ENCODE results near the gene TNFRSF4.

TNFRSF4 gene

GRCh38 chr1:1175221-1176062, 38.5 kb downstream of the TNFRSF4 start:
- no peak for TF ChIP-seq CTCF (IDR thresholded peaks at IDR 0.05; ENCODE audit: low read depth, low read length, missing control alignments)
- DNase-seq (ENCODE audit: extremely low read depth, low read depth): no peak

DNA sequence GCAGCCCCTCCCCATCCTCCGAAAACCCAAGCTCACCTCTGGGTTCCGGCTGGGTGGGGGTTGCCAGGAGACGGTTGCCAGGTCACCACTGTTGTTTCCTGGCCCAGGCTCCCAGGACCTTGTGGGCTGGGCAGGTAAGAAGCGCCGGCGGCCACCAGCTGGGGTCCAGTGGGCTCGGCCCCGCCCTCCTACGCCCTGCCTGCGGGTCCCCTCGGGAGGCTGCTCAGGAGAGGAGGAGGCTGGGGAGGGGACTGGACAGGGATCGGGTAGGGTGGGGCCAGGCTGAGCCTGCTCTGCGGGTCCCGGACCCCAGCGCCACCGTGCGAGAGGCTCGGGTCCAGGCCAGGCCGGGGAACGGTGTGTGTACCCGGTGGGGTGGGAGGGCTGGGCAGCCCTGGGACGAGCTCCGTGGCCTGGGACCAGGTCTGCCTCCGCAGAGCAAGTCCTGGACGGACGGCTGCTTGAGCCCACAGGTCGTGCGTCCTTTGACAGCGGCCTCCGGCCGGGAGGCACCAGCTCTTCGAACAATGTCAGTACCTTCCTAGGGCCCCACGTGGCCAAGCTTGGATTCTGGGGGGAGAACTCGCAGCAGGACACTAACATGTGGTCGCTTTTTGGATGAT, 40.0 kb downstream of the TNFRSF4 start, which contains the start of gene TTLL10:
TTLL10 (plus strand) TSS at position 88 of the 623 bp plus-strand sequence. CDS start 5,336 bp downstream, outside the sequence.
- TF ChIP-seq CTCF (IDR thresholded peaks at IDR 0.05; ENCODE audit: low read depth, low read length, missing control alignments): no peak
- DNase-seq (ENCODE audit: extremely low read depth, low read depth): no peak
- no peak within 1 kb of the TSS for H3K4me3 ChIP-seq (replicated peaks; ENCODE audit: low read depth, low read length)

More at GRCh38 chr1:1175221-1176062, 38.5 kb downstream of the TNFRSF4 start:
- H3K4me3 ChIP-seq (replicated peaks; ENCODE audit: low read depth, low read length): no peak overlapping the region

- DNase-seq (ENCODE audit: extremely low read depth, low read depth): no peak
- H3K4me3 ChIP-seq (replicated peaks; ENCODE audit: low read depth, low read length): no peak overlapping the region
- TF ChIP-seq CTCF (IDR thresholded peaks at IDR 0.05; ENCODE audit: low read depth, low read length, missing control alignments): no peak
These were observed 40.7 kb downstream of the TNFRSF4 start for GRCh38 chr1:1173061-1173792.

DNA sequence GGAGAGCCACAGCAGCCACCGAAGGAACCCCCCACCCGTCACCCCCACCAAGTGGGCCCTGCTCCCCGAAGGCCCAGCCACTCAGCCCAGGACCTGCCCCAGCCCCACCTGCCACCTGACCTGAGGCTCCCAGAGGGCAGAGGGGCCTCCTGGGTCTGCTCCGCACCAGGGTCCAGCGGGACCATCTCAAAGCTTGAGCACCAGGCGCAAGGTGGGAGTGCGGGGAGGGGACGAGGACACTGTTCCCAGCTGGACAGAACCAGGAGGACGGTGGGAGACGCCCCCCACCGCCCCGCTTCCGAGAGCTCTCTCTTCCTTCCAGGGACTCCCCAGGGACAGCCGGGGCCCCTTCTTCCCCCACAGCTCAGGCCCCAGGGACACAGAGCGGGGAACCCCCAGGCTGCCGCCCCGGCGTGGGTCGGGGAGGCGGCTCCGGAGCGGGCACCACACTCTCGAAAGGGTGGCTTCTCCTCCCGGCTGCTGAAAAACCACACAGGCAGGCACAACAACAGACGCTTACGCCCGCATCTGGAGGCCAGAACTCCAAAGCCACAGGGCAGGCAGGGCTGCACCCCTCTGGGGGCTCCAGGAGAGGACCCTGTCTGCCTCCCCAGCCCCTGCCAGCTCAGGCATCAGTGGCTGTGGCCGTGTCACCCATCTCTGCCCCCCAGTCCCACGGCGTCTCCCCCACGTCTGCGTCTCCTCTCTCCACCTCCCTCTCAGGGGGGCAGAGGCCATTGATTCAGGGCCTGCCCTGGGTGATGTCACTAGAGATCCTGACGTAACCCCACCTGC, 42.2 kb downstream of the TNFRSF4 start:
- H3K4me3 ChIP-seq (replicated peaks; ENCODE audit: low read depth, low read length): no peak overlapping the region
- no peak for DNase-seq (ENCODE audit: extremely low read depth, low read depth)
- TF ChIP-seq CTCF (IDR thresholded peaks at IDR 0.05; ENCODE audit: low read depth, low read length, missing control alignments): no peak

GRCh38 chr1:1171161-1171545, 42.8 kb downstream of the TNFRSF4 start:
- H3K4me3 ChIP-seq (replicated peaks; ENCODE audit: low read depth, low read length): no peak overlapping the region
- no peak for TF ChIP-seq CTCF (IDR thresholded peaks at IDR 0.05; ENCODE audit: low read depth, low read length, missing control alignments)
- no peak for DNase-seq (ENCODE audit: extremely low read depth, low read depth)

Data from HFF-Myc (cell line).